ENCODE measurements around the gene RHD.
"Not testable (repeated sequence)": the region's sequence is repeated elsewhere in the genome, so short reads cannot be mapped to it uniquely, and the experiment has no call there.

RHD gene

GRCh38 chr1:25272238-25272637, at the start of gene RHD:
Gene RHD (plus strand): TSS chr1:25272509. CDS start chr1:25272548, 39 bp downstream.
- not testable (repeated sequence) for H3K36me3 ChIP-seq, H3K9me3 ChIP-seq, H3K27ac ChIP-seq, H4K20me1 ChIP-seq, H3K4me1 ChIP-seq, H3K4me3 ChIP-seq, H3K9ac ChIP-seq, H3K27me3 ChIP-seq, H3K4me2 ChIP-seq

- peaks cover 19% of the 10 kb centered on the region for H4K20me1 ChIP-seq
- no peak overlapping the region for H3K4me2 ChIP-seq
- peaks cover 86% of the 10 kb centered on the region for H3K36me3 ChIP-seq
- no peaks in the 10 kb centered on the region for H3K9me3 ChIP-seq
- no peaks in the 10 kb centered on the region for H3K4me1 ChIP-seq
- no peak overlapping the region for H3K9ac ChIP-seq
- H3K4me3 ChIP-seq, result no peak overlapping the region
- H3K27ac ChIP-seq, result no peak overlapping the region
- no peak for TF ChIP-seq Cebpa-rat (IDR thresholded peaks at IDR 0.05)
- H3K27me3 ChIP-seq, result no peaks in the 10 kb centered on the region
Observed at GRCh38 chr1:25222606-25223005, 49.7 kb upstream of the RHD start.

- Histone ChIP-seq H3K27me3 (no peaks in the 10 kb centered on the region), H3K9ac (no peak overlapping the region), H4K20me1 (peaks cover 23% of the 10 kb centered on the region), H3K4me3 (no peak overlapping the region), H3K4me2 (no peak overlapping the region), H3K9me3 (no peaks in the 10 kb centered on the region), H3K27ac (no peak overlapping the region), H3K36me3 (peaks cover 95% of the 10 kb centered on the region), H3K4me1 (no peaks in the 10 kb centered on the region)
- no peak for TF ChIP-seq Cebpa-rat (IDR thresholded peaks at IDR 0.05)
Observed at GRCh38 chr1:25223471-25223870, 48.8 kb upstream of the RHD start.

- H3K9me3 ChIP-seq, result no peaks in the 10 kb centered on the region
- H4K20me1 ChIP-seq, result peaks cover 23% of the 10 kb centered on the region
- peak within 1 kb of the TSS; percentile 88 for H3K27ac ChIP-seq
- peaks cover 44% of the 10 kb centered on the region for H3K36me3 ChIP-seq
- H3K4me2 ChIP-seq, result peak within 1 kb of the TSS; percentile 95
- H3K4me1 ChIP-seq, result peaks cover 55% of the 10 kb centered on the region
- H3K4me3 ChIP-seq, result peak within 1 kb of the TSS; percentile 97
- peak within 1 kb of the TSS; percentile 91 for H3K9ac ChIP-seq
- no peaks in the 10 kb centered on the region for H3K27me3 ChIP-seq
- TF ChIP-seq Cebpa-rat (IDR thresholded peaks at IDR 0.05), result no peak
Observed at GRCh38 chr1:25232027-25232865, 40.1 kb upstream of the RHD start, which contains the start of gene SYF2. Gene SYF2 (minus strand): TSS chr1:25232502. CDS start chr1:25232467, 35 bp downstream.

- Histone ChIP-seq H3K4me2 (peak overlapping the region; percentile 95), H3K27ac (peak overlapping the region; percentile 88), H3K36me3 (peaks cover 35% of the 10 kb centered on the region), H3K9ac (peak overlapping the region; percentile 91), H3K4me3 (peak overlapping the region; percentile 97), H4K20me1 (peaks cover 29% of the 10 kb centered on the region), H3K9me3 (no peaks in the 10 kb centered on the region), H3K27me3 (no peaks in the 10 kb centered on the region), H3K4me1 (peaks cover 64% of the 10 kb centered on the region)
- TF ChIP-seq Cebpa-rat (IDR thresholded peaks at IDR 0.05), result no peak
Observed at GRCh38 chr1:25232866-25233784, 39.2 kb upstream of the RHD start.

- Histone ChIP-seq H3K4me1 (peaks cover 84% of the 10 kb centered on the region), H3K4me2 (peak overlapping the region; percentile 84), H3K36me3 (peaks cover 13% of the 10 kb centered on the region), H4K20me1 (peaks cover 32% of the 10 kb centered on the region)
- H3K9ac ChIP-seq, H3K4me3 ChIP-seq, H3K27me3 ChIP-seq, H3K9me3 ChIP-seq, H3K27ac ChIP-seq: not testable (repeated sequence)
Observed at GRCh38 chr1:25235411-25235810, 36.9 kb upstream of the RHD start.

GRCh38 chr1:25236261-25236660, 36.0 kb upstream of the RHD start:
- Histone ChIP-seq H3K9ac (peak overlapping the region; percentile 56; the same call in 1 of the 2 replicates), H4K20me1 (peaks cover 40% of the 10 kb centered on the region), H3K4me1 (peaks cover 84% of the 10 kb centered on the region), H3K4me2 (peak overlapping the region; percentile 84), H3K36me3 (peaks cover 13% of the 10 kb centered on the region), H3K27ac (peak overlapping the region; percentile 70)
- not testable (repeated sequence) for H3K27me3 ChIP-seq, H3K9me3 ChIP-seq, H3K4me3 ChIP-seq

GRCh38 chr1:25238046-25238445, 34.3 kb upstream of the RHD start:
- Histone ChIP-seq H3K4me3 (no peak overlapping the region), H3K4me1 (peaks cover 92% of the 10 kb centered on the region), H3K27me3 (no peaks in the 10 kb centered on the region), H4K20me1 (peaks cover 53% of the 10 kb centered on the region), H3K9ac (no peak overlapping the region), H3K9me3 (no peaks in the 10 kb centered on the region), H3K36me3 (peaks cover 30% of the 10 kb centered on the region), H3K4me2 (peak overlapping the region; percentile 84), H3K27ac (no peak overlapping the region)
- TF ChIP-seq Cebpa-rat (IDR thresholded peaks at IDR 0.05), result no peak

GRCh38 chr1:25239681-25240541, 32.4 kb upstream of the RHD start:
- Histone ChIP-seq H3K4me3 (peak overlapping the region; percentile 68), H3K9me3 (no peaks in the 10 kb centered on the region), H3K27me3 (no peaks in the 10 kb centered on the region), H3K9ac (peak overlapping the region; percentile 75), H3K4me1 (peaks cover 88% of the 10 kb centered on the region), H3K36me3 (peaks cover 45% of the 10 kb centered on the region), H3K27ac (peak overlapping the region; percentile 59), H4K20me1 (peaks cover 65% of the 10 kb centered on the region), H3K4me2 (peak overlapping the region; percentile 100)
- TF ChIP-seq Cebpa-rat (IDR thresholded peaks at IDR 0.05), result no peak
